GM04504 (cell line): Measurements from ENCODE around the gene LBHD2.
A peak's percentile ranks its signal among the peaks of the same experiment; 100 is the strongest.

Experiments used
- DNase-seq: peaks from one replicate; pipeline ENCODE4 v3.0.0-alpha.2; 2012; ENCODE audit warnings: low read depth

Gene LBHD2

DNA sequence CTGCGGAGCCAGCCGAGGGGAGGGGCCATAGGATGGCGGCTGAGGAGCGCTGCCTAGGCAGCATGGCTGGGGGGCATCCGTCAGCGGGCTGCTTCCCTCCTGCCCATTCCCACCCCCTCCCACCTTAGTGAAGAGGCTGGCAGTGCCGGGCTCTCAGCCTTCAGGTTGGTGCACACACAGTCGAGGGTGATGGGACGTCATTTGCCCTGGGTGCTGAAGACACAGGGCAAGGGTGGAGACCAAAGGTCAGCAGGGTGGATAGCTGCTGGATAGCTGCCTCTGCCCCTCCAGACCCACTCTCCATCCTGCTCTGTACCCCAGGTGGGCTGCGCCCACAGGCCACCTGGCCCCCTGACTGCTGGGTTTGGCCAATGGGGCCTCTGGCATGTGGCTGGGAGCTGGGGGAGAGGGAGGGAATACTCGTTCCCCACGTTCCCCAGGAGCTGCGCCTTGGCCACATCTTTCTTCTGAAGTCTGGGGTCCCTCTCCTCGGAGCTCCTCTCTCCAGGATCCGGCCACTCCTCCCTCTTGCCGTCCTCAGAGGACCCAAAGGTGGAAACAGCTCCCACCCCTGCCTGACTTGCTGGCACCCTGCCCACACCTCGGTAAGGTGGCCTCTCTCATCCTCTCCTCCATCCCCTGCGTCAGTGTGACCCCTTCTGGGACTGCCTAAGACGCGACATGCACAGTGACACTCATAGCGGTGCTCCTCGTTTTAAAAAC is 15.5 kb upstream of the LBHD2 start:
- DNase-seq, result no peak

- DNase-seq, result no peak
Observed at GRCh38 chr14:103070263-103070885, 13.6 kb upstream of the LBHD2 start.

DNA sequence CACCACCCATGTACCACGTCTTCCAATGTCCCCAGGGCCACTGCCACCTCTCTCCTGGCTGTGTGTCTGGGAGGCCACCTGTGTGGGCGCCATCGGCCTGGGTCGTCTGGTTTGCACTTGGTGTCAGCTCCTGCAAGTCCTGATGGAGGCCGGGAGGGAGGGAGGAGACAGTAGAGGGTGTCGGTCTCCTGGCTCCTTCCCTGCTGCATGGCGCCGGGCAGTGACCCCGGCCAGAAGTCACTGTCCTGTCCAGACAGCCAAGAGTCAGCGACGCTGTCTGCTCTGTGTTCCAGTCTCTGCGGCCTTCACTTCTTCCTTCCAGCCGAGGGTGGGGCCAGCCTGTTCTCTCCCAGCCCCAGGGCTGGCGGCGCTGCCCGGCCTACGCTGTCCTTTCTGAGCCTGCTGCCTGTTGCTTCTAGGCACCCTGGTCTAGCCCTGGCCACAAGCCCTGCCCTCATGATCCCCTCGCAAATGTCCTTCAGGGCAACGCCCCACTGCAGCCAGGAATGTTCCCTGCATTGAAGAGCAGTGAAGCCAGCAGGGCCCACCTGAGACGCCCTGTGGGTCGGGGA is 13.0 kb upstream of the LBHD2 start:
- DNase-seq, result no peak

GRCh38 chr14:103071544-103072251 is 12.3 kb upstream of the LBHD2 start:
- no peak for DNase-seq

- no peak for DNase-seq
Observed at GRCh38 chr14:103072595-103073366, 11.2 kb upstream of the LBHD2 start.

DNA sequence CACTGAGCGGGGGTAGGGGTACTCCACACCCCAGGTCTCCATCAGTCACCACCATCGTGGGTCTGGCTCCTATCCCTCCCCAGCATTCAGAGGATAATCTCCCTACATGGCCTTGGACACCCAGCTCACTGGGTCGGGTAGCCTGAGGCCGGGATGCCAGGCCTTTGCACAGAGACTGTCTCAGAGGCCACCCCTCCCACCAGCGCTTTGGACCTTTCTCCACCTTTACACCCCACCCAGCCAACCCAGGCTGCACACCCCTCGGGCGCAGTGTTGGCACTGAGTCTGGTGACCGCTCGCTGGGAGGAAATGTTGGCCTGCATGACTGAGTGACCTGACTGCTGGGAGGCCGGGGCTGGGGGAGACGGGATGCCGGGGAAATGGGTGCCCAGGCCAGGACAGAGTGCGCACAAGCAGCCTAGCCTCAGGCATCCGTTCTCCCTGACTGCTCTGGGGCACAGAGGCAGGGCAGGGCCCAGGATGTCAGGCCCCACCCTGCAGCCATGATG is 10.6 kb upstream of the LBHD2 start:
- DNase-seq, result no peak

DNA sequence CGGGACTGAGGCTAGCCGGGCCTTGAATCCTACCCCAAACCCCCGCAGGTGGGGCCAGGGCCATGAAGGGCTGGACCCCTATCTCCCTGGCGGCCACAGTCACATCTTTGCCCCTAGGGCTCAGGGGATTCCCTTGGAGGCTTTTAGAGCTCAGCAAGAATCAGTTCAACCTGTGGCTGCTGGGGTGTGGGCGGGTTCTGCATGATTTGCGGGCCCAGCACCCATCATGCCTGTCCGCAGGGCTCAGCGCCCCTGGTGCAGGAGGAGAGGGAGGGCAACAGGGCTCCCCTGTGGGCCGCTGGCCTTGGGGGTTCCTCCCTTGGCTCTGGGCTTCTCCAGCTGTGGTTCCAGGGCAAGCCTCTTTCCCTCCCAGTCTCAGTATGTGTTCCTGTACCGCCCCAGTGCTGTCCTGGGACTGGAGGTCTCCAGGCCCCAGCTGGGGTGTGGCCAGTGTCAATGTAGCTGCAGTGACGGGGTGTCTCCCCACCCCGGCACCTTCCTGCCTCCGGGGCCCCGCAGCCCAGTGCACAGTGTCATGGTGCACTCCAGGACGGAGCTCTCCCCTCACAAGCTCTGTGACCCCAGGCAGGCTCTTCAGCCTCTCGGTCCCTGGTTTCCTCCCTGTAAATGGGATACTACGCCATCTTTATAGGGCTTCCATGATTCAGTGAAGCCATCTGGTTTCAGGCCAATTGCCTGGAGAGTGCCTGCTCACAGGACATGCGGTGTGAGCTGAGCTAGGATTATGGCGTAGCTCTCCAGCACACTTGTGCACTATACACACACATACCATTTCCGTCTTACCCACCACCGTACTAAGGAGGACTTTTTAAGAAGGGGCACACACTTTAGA is 9.9 kb upstream of the LBHD2 start:
- DNase-seq, result no peak

DNA sequence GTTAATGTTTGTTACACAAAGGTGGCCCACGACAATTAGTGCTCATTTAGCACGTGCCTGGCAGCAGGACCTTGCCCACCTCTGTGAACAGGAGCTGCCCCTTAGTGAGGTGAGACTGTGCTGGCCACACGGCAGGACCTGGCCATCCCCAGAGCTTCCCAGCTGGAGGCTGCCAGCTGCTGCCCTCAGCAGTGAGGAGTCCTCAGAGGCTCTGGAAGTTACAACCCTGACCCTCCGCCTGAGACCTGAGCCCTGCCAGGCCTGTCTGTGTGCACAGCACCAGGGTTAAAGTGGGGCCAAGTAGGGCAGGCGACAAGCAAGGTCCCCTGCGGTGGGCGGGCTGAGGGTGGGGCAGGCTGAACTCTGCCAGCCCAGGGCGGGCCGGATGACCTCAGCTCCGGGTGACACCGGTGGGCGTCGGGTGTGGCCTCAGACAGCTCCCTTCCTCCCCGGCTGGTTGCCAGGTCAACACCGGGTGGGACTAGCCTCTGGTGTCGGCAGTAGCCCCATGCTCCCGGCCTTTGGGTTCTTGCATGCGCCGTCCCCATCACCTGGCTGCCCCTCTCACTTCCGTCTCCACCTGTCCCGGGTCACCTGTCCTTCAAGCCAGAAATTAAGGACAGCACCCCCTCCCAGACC is 9.2 kb upstream of the LBHD2 start:
- no peak for DNase-seq

GRCh38 chr14:103078420-103078749 is 5.6 kb upstream of the LBHD2 start:
- DNase-seq, result peak; percentile 45

DNA sequence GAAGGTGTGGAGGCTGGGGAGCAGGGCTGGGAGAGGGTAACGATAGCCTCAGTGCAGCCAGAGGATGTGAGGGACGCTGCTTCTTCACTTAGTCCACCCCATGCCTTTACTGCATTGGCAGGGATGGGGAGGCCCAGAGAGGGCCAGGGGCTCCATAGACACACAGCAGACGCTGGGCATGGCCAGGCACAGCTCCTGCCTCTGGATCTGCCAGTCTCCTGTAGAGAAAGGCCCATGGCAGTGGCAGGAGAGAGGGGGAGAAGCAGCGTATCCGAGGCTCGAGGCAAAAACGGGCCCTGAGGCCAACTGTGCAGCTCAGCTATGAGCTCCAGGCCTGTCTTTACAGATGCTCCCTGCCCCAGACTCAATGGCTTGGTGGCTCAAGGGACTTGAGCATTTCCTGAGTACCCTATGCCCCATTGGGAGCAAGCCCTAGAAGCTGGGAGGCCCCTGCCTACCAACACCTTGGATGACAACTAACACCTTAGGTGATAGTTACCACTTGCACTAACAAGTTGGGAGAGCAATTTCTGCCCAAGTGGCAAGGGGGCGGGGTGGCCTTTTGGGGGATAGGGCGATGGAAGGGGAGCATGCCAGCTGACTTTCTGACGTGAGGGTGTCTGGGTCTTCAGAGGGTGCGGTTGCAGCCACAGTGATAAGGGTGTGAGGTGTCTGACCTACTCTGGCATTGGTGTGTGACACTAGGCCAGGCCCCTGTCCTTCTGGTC is 5.0 kb upstream of the LBHD2 start:
- DNase-seq, result no peak

DNA sequence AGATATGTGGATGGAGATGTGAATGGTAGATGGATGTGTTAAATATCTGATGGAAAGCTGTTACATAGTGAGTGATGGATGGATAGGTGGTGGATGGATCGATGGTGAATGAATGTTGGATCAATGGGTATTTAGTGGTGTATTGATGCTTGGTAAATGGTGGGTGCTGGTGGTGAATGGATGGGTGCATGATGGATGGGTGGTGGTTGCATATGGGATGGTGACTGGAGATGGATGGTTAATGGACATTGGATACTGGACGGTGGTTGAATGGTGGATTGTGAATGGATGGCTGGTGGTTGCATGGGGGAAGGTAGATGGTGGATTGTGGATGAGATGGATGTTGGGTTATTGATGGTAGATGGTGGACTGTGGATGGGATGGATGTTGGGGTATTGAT is 2.1 kb upstream of the LBHD2 start:
- no peak for DNase-seq

GRCh38 chr14:103085106-103086091 is 1.4 kb downstream of the LBHD2 start:
- no peak for DNase-seq

DNA sequence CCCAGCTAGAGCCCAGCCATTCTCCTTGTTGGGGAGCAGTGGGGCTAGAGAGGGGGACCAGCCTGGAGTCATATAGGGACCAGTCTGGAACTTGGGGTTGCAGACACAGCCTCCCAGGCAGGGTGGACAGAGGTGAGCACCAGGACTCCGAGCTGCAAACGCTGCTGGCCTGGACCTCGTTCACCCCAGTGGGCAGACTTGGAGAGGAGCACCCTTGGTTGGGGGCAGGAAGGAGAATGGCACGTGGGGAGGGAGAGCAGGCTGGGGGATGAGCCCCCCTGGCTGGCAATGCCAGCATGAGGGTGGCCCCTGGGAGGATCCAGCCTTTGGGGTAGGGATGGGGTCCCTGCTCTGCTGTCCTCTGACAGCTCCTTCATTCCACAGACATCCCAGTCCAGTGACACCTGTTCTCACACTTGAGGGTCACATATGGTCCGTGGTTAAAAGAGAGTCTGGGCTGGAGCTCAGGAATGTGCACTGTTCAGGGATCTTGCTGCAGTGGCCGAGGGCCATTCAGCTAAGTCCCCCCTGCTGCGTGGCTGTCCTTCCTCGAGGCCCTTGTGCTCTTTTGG is 2.8 kb downstream of the LBHD2 start:
- no peak for DNase-seq

- no peak for DNase-seq
Observed at GRCh38 chr14:103087343-103087835, 3.4 kb downstream of the LBHD2 start.

DNA sequence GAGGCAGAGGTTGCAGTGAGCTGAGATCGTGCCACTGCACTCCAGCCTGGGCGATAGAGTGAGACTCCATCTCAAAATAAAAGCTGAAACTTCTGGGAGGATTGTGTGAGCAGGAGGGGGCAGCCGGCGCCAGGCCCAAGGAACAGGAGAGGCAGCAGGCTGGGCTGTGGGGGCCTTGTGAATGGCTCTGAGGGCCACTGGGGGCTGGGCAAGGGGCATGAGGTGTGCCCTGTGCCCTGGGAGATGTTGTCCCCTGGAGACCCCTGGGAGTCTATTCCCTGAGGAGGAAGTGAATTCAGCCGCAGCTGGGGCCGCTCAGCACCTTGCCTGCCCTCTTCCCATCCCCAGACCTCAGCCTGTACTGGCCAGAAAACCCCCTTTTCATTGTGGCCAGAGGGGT is 4.9 kb downstream of the LBHD2 start:
- DNase-seq, result no peak

DNA sequence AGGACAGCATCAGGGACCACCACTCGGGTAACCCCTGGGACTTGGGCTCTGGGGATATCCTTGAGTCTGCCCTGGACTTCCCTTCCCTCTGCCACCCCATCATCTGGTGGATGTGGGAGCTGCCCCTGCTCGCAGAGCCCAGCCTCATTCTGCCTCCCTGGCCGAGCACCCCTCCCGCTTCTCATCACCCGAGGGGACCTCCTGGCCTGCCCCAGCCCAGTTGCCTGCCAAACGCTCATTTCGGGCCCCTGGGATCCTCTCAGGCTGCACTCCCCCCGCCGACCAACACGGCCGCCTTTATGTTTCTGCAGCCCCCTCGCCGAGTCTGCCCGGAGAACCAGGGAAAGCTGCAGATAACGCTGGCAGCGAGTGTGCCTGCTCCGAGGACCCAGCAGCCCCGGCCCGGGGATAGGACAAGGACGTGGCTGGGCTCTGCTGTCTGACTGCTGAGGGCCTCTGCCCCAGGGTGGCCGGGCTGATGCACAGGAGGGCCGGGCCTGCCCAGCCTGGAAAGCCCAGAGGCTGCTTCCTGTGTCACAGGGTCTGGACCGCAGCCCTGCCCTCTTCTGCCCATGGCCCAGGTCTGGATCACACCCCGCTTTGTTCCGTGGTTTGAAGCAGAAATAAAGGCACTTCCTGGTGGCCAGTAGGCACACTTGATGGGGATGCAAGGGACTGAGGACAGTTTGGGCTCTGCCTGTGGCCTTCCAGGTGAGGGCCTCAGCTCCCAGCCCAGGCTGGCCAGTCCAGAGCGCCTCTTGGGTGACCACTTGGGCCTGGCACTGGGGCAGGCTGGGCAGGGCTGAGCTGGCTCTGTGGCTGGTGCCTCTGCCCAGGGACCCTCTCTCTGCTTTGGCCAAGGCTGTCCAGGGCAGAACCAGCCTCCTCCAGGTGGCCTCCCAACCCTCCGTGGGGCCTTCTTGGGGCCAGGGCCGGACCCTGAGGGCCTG is 5.7 kb downstream of the LBHD2 start:
- DNase-seq, result no peak

GRCh38 chr14:103090481-103091020 is 6.5 kb downstream of the LBHD2 start:
- no peak for DNase-seq
